Rectal smooth muscle tissue (tissue), 1 donor: ENCODE results near the gene PI16.
"Not testable (repeated sequence)": the region's sequence is repeated elsewhere in the genome, so short reads cannot be mapped to it uniquely, and the experiment has no call there.

ENCODE experiments used
- H3K27ac ChIP-seq: one replicate; pipeline ENCODE4 v1.7.0; 2013; ENCODE audit warnings: low read depth, low read length, inconsistent platforms
- H3K27me3 ChIP-seq: one replicate; pipeline ENCODE4 v1.7.0; 2013; ENCODE audit warnings: low read length; ENCODE audit not compliant: control insufficient read depth, insufficient read depth
- H3K36me3 ChIP-seq: one replicate; pipeline ENCODE4 v1.7.0; 2013; ENCODE audit warnings: low read length; ENCODE audit not compliant: control insufficient read depth, insufficient read depth
- H3K4me1 ChIP-seq: one replicate; pipeline ENCODE4 v1.7.0; 2013; ENCODE audit warnings: low read length; ENCODE audit not compliant: control insufficient read depth, insufficient read depth
- H3K4me3 ChIP-seq: one replicate; pipeline ENCODE4 v1.7.0; 2013; ENCODE audit warnings: low read length
- H3K9ac ChIP-seq: one replicate; pipeline ENCODE4 v1.7.0; 2013; ENCODE audit warnings: low read length

The PI16 gene

DNA sequence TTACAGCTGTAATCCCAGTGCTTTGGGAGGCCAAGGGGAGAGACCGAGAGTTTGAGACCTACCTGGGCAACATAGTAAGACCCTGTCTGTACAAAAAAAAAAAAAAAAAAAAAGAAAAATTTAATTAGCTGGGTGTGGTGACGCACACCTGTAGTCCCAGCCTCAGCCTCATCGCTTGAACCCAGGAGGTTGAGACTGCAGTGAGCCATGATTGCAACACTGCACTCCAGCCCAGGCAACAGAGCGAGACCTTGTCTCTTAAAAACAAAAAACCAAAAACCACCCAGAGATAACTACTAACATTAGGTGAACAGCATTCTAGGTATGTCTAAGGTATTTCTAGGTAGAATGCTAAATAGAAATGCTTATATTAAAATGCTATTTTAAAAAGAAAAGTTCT, 21.0 kb upstream of the PI16 start:
- no peaks in the 10 kb centered on the region for H3K4me1 ChIP-seq
- no peaks in the 10 kb centered on the region for H3K27me3 ChIP-seq
- H3K9ac ChIP-seq = no peak overlapping the region

GRCh38 chr6:36934901-36935300, 19.6 kb upstream of the PI16 start:
- Histone ChIP-seq H3K36me3 (no peaks in the 10 kb centered on the region), H3K9ac (no peak overlapping the region), H3K27ac (no peak overlapping the region)

More for the DNA sequence above, 21.0 kb upstream of the PI16 start:
- Histone ChIP-seq H3K36me3 (no peaks in the 10 kb centered on the region), H3K4me3 (no peak overlapping the region), H3K27ac (no peak overlapping the region)

GRCh38 chr6:36936824-36937223, 17.7 kb upstream of the PI16 start:
- no peak overlapping the region for H3K4me3 ChIP-seq
- H3K27me3 ChIP-seq = no peaks in the 10 kb centered on the region
- H3K9ac ChIP-seq = no peak overlapping the region
- no peak overlapping the region for H3K27ac ChIP-seq
- H3K4me1 ChIP-seq = no peaks in the 10 kb centered on the region
- H3K36me3 ChIP-seq = no peaks in the 10 kb centered on the region

More at GRCh38 chr6:36934901-36935300, 19.6 kb upstream of the PI16 start:
- H3K27me3 ChIP-seq = no peaks in the 10 kb centered on the region
- H3K4me1 ChIP-seq = no peaks in the 10 kb centered on the region
- H3K4me3 ChIP-seq = no peak overlapping the region

DNA sequence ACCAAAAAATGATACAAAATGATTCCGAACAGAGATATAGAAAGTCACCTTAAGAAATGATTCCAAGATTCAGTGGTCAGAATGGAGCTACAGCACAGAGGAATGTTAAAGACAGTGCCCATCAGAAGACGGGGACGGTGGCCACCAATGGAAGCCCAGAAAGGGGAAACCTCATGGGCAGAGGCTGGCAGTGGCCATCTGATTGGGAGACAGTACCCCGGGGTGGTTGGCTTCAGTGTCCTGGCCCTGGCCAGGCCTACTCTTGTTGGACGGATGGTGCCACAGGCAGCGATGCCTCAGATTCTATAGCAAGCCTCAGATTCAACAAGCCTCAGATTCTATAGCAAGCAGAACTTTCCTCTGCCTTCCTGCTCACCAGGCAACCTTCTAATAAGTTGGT, 16.6 kb upstream of the PI16 start:
- Histone ChIP-seq H3K27ac (no peak overlapping the region), H3K4me1 (no peaks in the 10 kb centered on the region), H3K36me3 (no peaks in the 10 kb centered on the region), H3K27me3 (no peaks in the 10 kb centered on the region), H3K9ac (no peak overlapping the region), H3K4me3 (no peak overlapping the region)

DNA sequence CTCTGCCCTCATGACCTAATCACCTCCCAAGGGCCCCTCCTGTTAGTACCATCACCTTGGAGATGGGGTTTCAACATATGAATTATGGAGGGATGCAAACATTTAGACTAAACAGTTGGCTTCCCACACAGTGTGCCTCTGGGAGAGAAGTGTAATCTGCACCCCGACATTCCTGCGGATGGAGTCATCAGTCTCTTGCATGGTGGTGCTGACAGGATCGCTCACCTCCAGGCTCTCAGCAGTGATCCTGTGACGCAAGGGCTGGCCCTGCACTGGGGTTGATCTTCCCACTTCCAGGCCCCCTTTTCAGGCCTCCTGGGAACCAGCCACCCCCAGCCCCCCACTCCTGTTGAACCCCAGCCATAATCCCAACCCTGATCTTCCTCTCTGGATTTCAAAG, 16.0 kb upstream of the PI16 start:
- Histone ChIP-seq H3K27ac (no peak overlapping the region), H3K36me3 (no peaks in the 10 kb centered on the region), H3K4me1 (no peaks in the 10 kb centered on the region), H3K9ac (no peak overlapping the region), H3K4me3 (no peak overlapping the region), H3K27me3 (no peaks in the 10 kb centered on the region)

DNA sequence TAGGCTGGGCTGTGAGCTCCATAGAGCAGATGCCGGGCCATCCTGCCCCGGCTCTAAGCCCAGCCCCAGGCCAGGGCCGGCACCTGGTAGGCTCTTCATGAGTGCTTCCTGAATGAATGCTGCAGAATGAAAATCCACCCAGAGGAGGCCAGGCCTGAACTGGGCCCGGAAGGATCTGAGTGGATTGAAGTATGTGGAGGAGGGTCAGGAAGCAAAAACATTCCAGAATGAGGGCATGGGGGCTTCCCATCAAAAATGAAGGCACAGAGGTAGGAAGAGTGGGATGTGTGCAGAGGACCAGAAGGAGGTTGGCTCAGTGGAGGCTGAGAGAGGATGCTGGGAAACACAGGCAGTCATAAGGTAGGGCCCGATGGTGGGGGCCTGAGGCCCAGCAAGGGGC, 15.5 kb upstream of the PI16 start:
- not testable (repeated sequence) for H3K27ac ChIP-seq, H3K4me1 ChIP-seq, H3K9ac ChIP-seq, H3K36me3 ChIP-seq, H3K4me3 ChIP-seq, H3K27me3 ChIP-seq

- no peak overlapping the region for H3K9ac ChIP-seq
- H3K27me3 ChIP-seq = no peaks in the 10 kb centered on the region
- H3K27ac ChIP-seq = no peak overlapping the region
- H3K36me3 ChIP-seq = no peaks in the 10 kb centered on the region
- H3K4me3 ChIP-seq = no peak overlapping the region
- H3K4me1 ChIP-seq = no peaks in the 10 kb centered on the region
Observed at GRCh38 chr6:36940027-36940426, 14.5 kb upstream of the PI16 start.

GRCh38 chr6:36941561-36941960, 13.0 kb upstream of the PI16 start:
- H3K27ac ChIP-seq, H3K36me3 ChIP-seq, H3K4me3 ChIP-seq, H3K9ac ChIP-seq, H3K4me1 ChIP-seq, H3K27me3 ChIP-seq: not testable (repeated sequence)

DNA sequence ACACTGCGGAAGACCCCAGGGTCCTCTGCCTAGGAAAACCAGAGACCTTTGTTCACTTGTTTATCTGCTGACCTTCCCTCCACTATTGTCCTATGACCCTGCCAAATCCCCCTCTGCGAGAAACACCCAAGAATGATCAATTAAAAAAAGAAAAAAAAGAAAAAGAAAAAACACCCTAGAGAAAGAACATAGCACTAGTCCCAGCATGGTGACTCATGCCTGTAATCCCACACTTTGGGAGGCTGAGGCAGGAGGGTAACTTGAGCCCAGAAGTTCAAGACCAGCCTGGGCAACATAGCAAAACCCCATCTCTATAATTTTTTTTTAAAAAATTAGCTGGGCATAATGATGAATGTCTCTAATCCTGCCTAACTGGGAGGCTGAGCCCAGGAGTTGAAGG, 12.2 kb upstream of the PI16 start:
- not testable (repeated sequence) for H3K36me3 ChIP-seq, H3K27ac ChIP-seq, H3K9ac ChIP-seq, H3K4me1 ChIP-seq, H3K4me3 ChIP-seq, H3K27me3 ChIP-seq

DNA sequence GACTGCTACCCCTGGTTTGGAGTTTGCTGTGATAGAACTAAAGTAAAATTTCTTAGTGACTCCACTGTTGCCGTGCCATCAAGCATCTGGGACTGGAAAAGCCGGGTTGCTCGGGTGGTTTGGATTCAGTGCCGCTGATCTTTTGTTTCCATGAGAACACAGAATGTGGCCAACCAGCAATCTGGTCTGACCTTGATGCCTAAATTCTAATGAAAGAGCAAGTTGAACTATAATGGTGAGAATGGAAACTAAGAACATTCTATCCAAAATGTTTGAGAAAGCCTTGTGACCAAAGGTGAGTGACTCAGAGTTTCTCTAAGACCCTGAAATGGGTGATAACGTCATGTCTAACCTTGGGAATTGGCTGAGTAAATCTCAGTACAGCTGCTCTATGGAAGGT, 9.9 kb upstream of the PI16 start:
- Histone ChIP-seq H3K4me1 (no peaks in the 10 kb centered on the region), H3K27me3 (no peaks in the 10 kb centered on the region), H3K4me3 (no peak overlapping the region), H3K27ac (no peak overlapping the region), H3K9ac (no peak overlapping the region), H3K36me3 (no peaks in the 10 kb centered on the region)

- Histone ChIP-seq H3K27ac (no peak overlapping the region), H3K27me3 (no peaks in the 10 kb centered on the region), H3K4me1 (no peaks in the 10 kb centered on the region), H3K36me3 (no peaks in the 10 kb centered on the region), H3K9ac (no peak overlapping the region), H3K4me3 (no peak overlapping the region)
Observed at GRCh38 chr6:36945301-36945700, 9.2 kb upstream of the PI16 start.

DNA sequence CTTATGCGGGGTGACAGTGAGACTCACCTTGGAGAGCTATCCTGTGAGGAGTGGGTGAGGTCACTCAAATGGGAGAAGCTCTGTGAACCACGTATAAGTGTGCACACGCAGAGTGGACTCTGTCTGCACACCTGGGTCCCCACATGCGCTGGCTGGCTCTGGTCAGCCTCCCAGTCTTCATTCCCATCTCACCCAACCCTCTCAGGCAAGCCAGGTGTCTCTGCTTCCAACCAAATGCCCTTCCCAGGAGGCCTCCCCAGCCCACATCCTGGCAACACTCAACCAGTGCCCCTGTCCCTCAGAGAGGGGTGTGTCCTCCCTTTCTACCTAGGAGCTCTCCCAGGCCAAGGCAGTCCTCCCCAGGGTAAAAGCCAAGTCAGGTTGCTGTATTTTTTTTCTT, 8.0 kb upstream of the PI16 start:
- no peaks in the 10 kb centered on the region for H3K4me1 ChIP-seq
- no peaks in the 10 kb centered on the region for H3K27me3 ChIP-seq
- H3K36me3 ChIP-seq = no peaks in the 10 kb centered on the region
- H3K9ac ChIP-seq = no peak overlapping the region
- no peak overlapping the region for H3K4me3 ChIP-seq
- no peak overlapping the region for H3K27ac ChIP-seq

- H3K4me3 ChIP-seq = no peak overlapping the region
- H3K27ac ChIP-seq = no peak overlapping the region
- H3K36me3 ChIP-seq = no peaks in the 10 kb centered on the region
- H3K9ac ChIP-seq = no peak overlapping the region
- no peaks in the 10 kb centered on the region for H3K27me3 ChIP-seq
- no peaks in the 10 kb centered on the region for H3K4me1 ChIP-seq
Observed at GRCh38 chr6:36947570-36948351, 6.8 kb upstream of the PI16 start.
